Midbrain (tissue), 1 donor: ENCODE data around the gene HS3ST3A1.
A peak's percentile ranks its signal among the peaks of the same experiment; 100 is the strongest.

Experiments used
- DNase-seq: peaks from one replicate; lab custom pipeline; 2025; lab: John Stamatoyannopoulos, UW

The HS3ST3A1 gene

GRCh38 chr17:13598353-13599167 is 3.2 kb downstream of the HS3ST3A1 start:
- DNase-seq: no peak

GRCh38 chr17:13597723-13598347 is 3.9 kb downstream of the HS3ST3A1 start:
- DNase-seq: peak; percentile 46

- DNase-seq: no peak
These were observed 5.3 kb downstream of the HS3ST3A1 start for GRCh38 chr17:13596241-13596923.

- no peak for DNase-seq
These were observed 6.2 kb downstream of the HS3ST3A1 start for GRCh38 chr17:13595599-13595899.

GRCh38 chr17:13594762-13595598 is 6.7 kb downstream of the HS3ST3A1 start:
- peak; percentile 81 for DNase-seq

- DNase-seq: no peak
These were observed 7.4 kb downstream of the HS3ST3A1 start for GRCh38 chr17:13594310-13594709.

GRCh38 chr17:13593757-13594156 is 8.0 kb downstream of the HS3ST3A1 start:
- no peak for DNase-seq

GRCh38 chr17:13593021-13593751 is 8.5 kb downstream of the HS3ST3A1 start:
- no peak for DNase-seq

GRCh38 chr17:13592427-13592826 is 9.3 kb downstream of the HS3ST3A1 start:
- no peak for DNase-seq

- DNase-seq: no peak
These were observed 11.3 kb downstream of the HS3ST3A1 start for GRCh38 chr17:13590441-13590840.

- no peak for DNase-seq
These were observed 12.1 kb downstream of the HS3ST3A1 start for GRCh38 chr17:13589658-13590057.

- DNase-seq: no peak
These were observed 14.0 kb downstream of the HS3ST3A1 start for GRCh38 chr17:13587487-13588338.

- DNase-seq: no peak
These were observed 17.0 kb downstream of the HS3ST3A1 start for GRCh38 chr17:13584701-13585080.

- DNase-seq: no peak
These were observed 17.6 kb downstream of the HS3ST3A1 start for GRCh38 chr17:13583996-13584700.

GRCh38 chr17:13582776-13583547 is 18.8 kb downstream of the HS3ST3A1 start:
- DNase-seq: no peak

GRCh38 chr17:13581925-13582324 is 19.8 kb downstream of the HS3ST3A1 start:
- no peak for DNase-seq

GRCh38 chr17:13580790-13581189 is 20.9 kb downstream of the HS3ST3A1 start:
- DNase-seq: no peak

- DNase-seq: no peak
These were observed 24.8 kb downstream of the HS3ST3A1 start for GRCh38 chr17:13576661-13577526.
